Duodenal mucosa (tissue), 2 donors: ENCODE measurements around the gene PAN3.

Experiments used
- H3K27ac ChIP-seq: one replicate; pipeline ENCODE4 v1.7.0; 2013; ENCODE audit warnings: low read depth, low read length
- H3K27me3 ChIP-seq, 2 donors: one replicate each; pipeline ENCODE4 v1.7.0; 2013; ENCODE audit warnings: low read length in 2 of 2, control low read depth in 1 of 2; ENCODE audit not compliant: insufficient read depth in 2 of 2, control insufficient read depth in 1 of 2
- H3K36me3 ChIP-seq, 2 donors: one replicate each; pipeline ENCODE4 v1.7.0; 2013; ENCODE audit warnings: low read length in 2 of 2, control low read depth in 1 of 2; ENCODE audit not compliant: insufficient read depth in 2 of 2, control insufficient read depth in 1 of 2
- H3K4me1 ChIP-seq, 2 donors: one replicate each; pipeline ENCODE4 v1.7.0; 2013; ENCODE audit warnings: low read length in 2 of 2, control low read depth in 1 of 2; ENCODE audit not compliant: insufficient read depth in 2 of 2, control insufficient read depth in 1 of 2
- H3K4me3 ChIP-seq, 2 donors: one replicate each; pipeline ENCODE4 v1.7.0; 2013; ENCODE audit warnings: low read length in 2 of 2, low read depth in 1 of 2
- H3K9ac ChIP-seq, 2 donors: one replicate each; pipeline ENCODE4 v1.7.0; 2013; ENCODE audit warnings: low read length in 2 of 2, low read depth in 1 of 2
- H3K9me3 ChIP-seq, 2 donors: one replicate each; pipeline ENCODE4 v1.7.0; 2013; ENCODE audit warnings: low read length in 2 of 2, control low read depth in 1 of 2; ENCODE audit not compliant: control insufficient read depth in 1 of 2

PAN3 gene

DNA sequence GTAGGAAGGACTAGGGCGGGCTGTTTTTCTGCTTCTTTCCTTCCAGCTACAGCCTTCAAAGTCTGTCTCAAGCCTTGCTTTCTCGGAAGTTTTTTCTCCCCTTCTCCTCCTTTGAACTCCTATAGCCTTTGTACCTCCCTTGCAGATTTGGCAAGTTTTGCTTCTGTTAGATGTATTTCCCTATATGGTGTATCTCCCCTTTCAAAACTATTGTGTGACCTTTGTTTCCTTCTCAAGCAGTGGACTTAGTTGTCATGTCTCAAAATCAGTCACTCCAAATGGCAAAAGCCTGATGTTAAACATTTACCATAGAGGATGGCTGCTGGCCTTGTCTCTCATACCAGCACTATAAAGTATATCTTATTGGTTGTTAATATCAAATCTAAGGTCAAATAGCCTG, 203.9 kb downstream of the PAN3 start:
- no peak overlapping the region for H3K4me3 ChIP-seq
- H3K4me1 ChIP-seq: peaks cover 0 to 6% of the 10 kb centered on the region in 2 donors
- H3K27ac ChIP-seq: no peak overlapping the region
- H3K27me3 ChIP-seq: no peaks in the 10 kb centered on the region
- H3K36me3 ChIP-seq: no peaks in the 10 kb centered on the region
- H3K9me3 ChIP-seq: no peaks in the 10 kb centered on the region
- no peak overlapping the region for H3K9ac ChIP-seq

DNA sequence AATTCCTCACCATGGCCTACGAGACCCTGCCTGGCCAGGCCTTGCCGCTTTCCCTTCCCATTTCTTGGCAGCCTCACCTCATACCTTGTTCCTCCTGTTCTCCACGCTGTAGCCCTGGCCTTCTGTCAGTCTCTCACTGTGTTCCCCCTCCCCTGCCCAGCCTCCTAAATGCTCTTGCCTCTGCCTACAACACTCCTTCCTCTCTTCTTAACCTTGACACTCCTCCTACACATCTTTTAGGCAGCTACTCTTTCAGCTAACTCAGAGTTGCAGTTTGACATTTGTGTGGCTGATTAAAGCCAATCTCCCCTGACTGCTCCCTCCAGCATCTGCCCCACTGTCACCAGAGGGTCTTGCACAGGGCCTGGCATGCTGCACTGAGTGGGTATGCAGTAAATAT, 205.8 kb downstream of the PAN3 start:
- Histone ChIP-seq H3K4me3 (no peak overlapping the region), H3K27ac (no peak overlapping the region), H3K9me3 (no peaks in the 10 kb centered on the region), H3K36me3 (no peaks in the 10 kb centered on the region), H3K4me1 (no peaks in the 10 kb centered on the region), H3K27me3 (peaks cover 0 to 4% of the 10 kb centered on the region in 2 donors), H3K9ac (no peak overlapping the region)
